NB4 (cell line): Measurements from ENCODE around the gene RAD51B.

Experiments used
- DNase-seq: peaks from one replicate; pipeline ENCODE4 v3.0.0; 2010; ENCODE audit warnings: low read depth
- H3K4me3 ChIP-seq: one replicate; pipeline ENCODE4 v1.5.1; 2011; ENCODE audit warnings: mild to moderate bottlenecking, low read depth, low read length, moderate library complexity
- CTCF ChIP-seq: IDR thresholded peaks from one replicate; pipeline ENCODE4 v1.5.1; 2012; ENCODE audit warnings: low read depth, low read length
- MAX ChIP-seq: IDR thresholded peaks from 2 replicates; pipeline ENCODE4 v1.6.1; 2011; ENCODE audit warnings: low read depth, low read length
- MYC ChIP-seq: IDR thresholded peaks from 2 replicates; pipeline ENCODE4 v1.6.1; 2011; ENCODE audit warnings: low read depth, low read length
- POLR2A ChIP-seq: IDR thresholded peaks from 2 replicates; pipeline ENCODE4 v1.6.1; 2011; ENCODE audit warnings: mild to moderate bottlenecking; ENCODE audit not compliant: insufficient read length; ENCODE audit errors: extremely low read depth

The RAD51B gene

GRCh38 chr14:68580096-68580645, 760.6 kb downstream of the RAD51B start:
- TF ChIP-seq POLR2A (no peak), MYC (no peak), CTCF (no peak)
- DNase-seq, result no peak
- no peak overlapping the region for H3K4me3 ChIP-seq

- TF ChIP-seq MAX (no peak), MYC (no peak), POLR2A (no peak), CTCF (no peak)
- no peak for DNase-seq
- H3K4me3 ChIP-seq, result no peak overlapping the region
Observed at GRCh38 chr14:68580671-68581070, 761.1 kb downstream of the RAD51B start.

GRCh38 chr14:68583548-68584280, 764.1 kb downstream of the RAD51B start:
- no peak overlapping the region for H3K4me3 ChIP-seq
- TF ChIP-seq MAX (no peak), POLR2A (no peak), CTCF (no peak), MYC (no peak)
- no peak for DNase-seq

GRCh38 chr14:68584786-68585185, 765.2 kb downstream of the RAD51B start:
- TF ChIP-seq CTCF, result no peak
- TF ChIP-seq MYC, result no peak
- no peak overlapping the region for H3K4me3 ChIP-seq
- DNase-seq, result no peak

- no peak for TF ChIP-seq POLR2A
- TF ChIP-seq CTCF, result no peak
- TF ChIP-seq MYC, result no peak
- TF ChIP-seq MAX, result no peak
- H3K4me3 ChIP-seq, result no peak overlapping the region
- no peak for DNase-seq
Observed at GRCh38 chr14:68585690-68586089, 766.1 kb downstream of the RAD51B start.
